ACHN (cell line): ENCODE data around the gene KCNC1.

Experiments used
- DNase-seq: peaks from one replicate; pipeline ENCODE4 v3.0.0-alpha.2; 2015
- in situ Hi-C: cut with HindIII; loops from 2 replicates; pipeline ENCODE4 v1.10.0; 2017; ENCODE audit warnings: low sequenced_read_pairs, low pct_ligation_motif_present, low pct_unique_long_range_greater_than_20kb

Gene KCNC1

GRCh38 chr11:17734418-17734911 is at the start of gene KCNC1:
KCNC1 (plus strand) TSS chr11:17734781; CDS start chr11:17736003, 1,222 bp downstream.
- DNase-seq = peak; percentile 42
- in situ Hi-C loops = no loop called here

- DNase-seq = no peak
- in situ Hi-C loops = no loop called here
These were observed 48.2 kb upstream of the KCNC1 start for GRCh38 chr11:17686231-17686980.

- DNase-seq = no peak
- in situ Hi-C loops = no loop called here
These were observed 46.5 kb upstream of the KCNC1 start for GRCh38 chr11:17687946-17688670.

- no peak for DNase-seq
- in situ Hi-C loops = no loop called here
These were observed 43.0 kb upstream of the KCNC1 start for GRCh38 chr11:17691550-17691949.

GRCh38 chr11:17691976-17692375 is 42.6 kb upstream of the KCNC1 start:
- no peak for DNase-seq

GRCh38 chr11:17692931-17693330 is 41.6 kb upstream of the KCNC1 start:
- in situ Hi-C loops = no loop called here
- no peak for DNase-seq

More at GRCh38 chr11:17691976-17692375, 42.6 kb upstream of the KCNC1 start:
- in situ Hi-C loops = no loop called here

GRCh38 chr11:17693531-17693930 is 41.0 kb upstream of the KCNC1 start:
- no peak for DNase-seq
- in situ Hi-C loops = no loop called here

GRCh38 chr11:17694494-17695110 is 40.0 kb upstream of the KCNC1 start:
- no peak for DNase-seq
- in situ Hi-C loops = no loop called here

- no peak for DNase-seq
- in situ Hi-C loops = no loop called here
These were observed 38.8 kb upstream of the KCNC1 start for GRCh38 chr11:17695454-17696441.

- no peak for DNase-seq
- in situ Hi-C loops = no loop called here
These were observed 37.8 kb upstream of the KCNC1 start for GRCh38 chr11:17696741-17697140.

GRCh38 chr11:17697175-17697949 is 37.2 kb upstream of the KCNC1 start:
- in situ Hi-C loops = no loop called here
- no peak for DNase-seq

- in situ Hi-C loops = no loop called here
- DNase-seq = no peak
These were observed 35.1 kb upstream of the KCNC1 start for GRCh38 chr11:17699147-17700114.

- no peak for DNase-seq
- in situ Hi-C loops = no loop called here
These were observed 33.6 kb upstream of the KCNC1 start for GRCh38 chr11:17700991-17701390.

GRCh38 chr11:17702876-17703275 is 31.7 kb upstream of the KCNC1 start:
- in situ Hi-C loops = no loop called here
- no peak for DNase-seq

- DNase-seq = no peak
- in situ Hi-C loops = no loop called here
These were observed 30.6 kb upstream of the KCNC1 start for GRCh38 chr11:17703951-17704350.

- DNase-seq = no peak
- in situ Hi-C loops = no loop called here
These were observed 26.8 kb upstream of the KCNC1 start for GRCh38 chr11:17707830-17708229.

- in situ Hi-C loops = no loop called here
- DNase-seq = no peak
These were observed 22.7 kb upstream of the KCNC1 start for GRCh38 chr11:17711836-17712235.
